ENCODE results near the gene KLF2.

The KLF2 gene

DNA sequence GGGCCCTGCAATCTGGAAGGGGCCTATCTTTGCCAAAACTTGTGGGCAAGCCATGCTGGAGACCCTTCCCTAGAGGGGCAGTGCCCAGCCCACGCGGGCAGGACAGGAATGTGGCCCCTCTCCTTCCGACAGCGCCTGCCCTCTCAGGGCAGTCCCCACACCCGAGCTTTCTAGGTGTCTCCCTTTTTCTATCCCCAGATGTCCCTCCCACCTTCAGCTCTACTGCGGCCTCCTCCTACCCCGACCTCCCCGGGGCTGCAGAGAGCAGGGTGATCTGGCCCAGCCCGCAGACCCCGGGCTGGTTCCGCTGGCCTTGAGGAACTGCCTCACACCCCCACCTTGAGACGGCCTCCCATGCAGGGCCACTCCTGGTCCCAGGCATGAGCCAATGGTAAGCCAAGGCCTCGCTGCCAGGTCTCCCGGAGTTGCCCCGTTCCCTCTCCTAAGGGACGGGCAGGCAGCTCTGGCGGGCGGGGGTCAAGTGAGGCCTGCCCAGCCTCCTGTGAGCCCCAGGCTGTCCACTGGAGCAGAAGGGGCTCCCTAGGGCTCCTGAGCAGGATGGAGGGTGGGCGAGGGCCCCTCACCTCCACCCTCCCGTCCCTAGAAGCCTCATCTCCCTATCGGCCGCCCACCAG, 39.7 kb downstream of the KLF2 start:
- Histone ChIP-seq H3K79me2 (ENCODE audit: insufficient read depth, low read length) (no peaks in the 10 kb centered on the region), H4K20me1 (ENCODE audit: insufficient read depth, low read length) (no peaks in the 10 kb centered on the region), H3K9me3 (ENCODE audit: low read length) (no peaks in the 10 kb centered on the region), H3K4me2 (ENCODE audit: low read length) (no peak overlapping the region), H3K36me3 (ENCODE audit: insufficient read depth, low read length) (peaks cover 31% of the 10 kb centered on the region), H3K4me3 (ENCODE audit: low read depth, low read length, poor library complexity, severe bottlenecking) (no peak overlapping the region), H3K9me2 (ENCODE audit: low read depth, low read length) (no peaks in the 10 kb centered on the region), H3K9ac (ENCODE audit: low read length) (no peak overlapping the region), H3K4me1 (ENCODE audit: insufficient read depth, low read length, severe bottlenecking) (peaks cover 31% of the 10 kb centered on the region), H3K27me3 (ENCODE audit: insufficient read depth, low read length) (0 out of 2 replicates have a peak, but pooled peaks cover 8% of the 10 kb centered on the region), H3F3A (ENCODE audit: insufficient read depth, low read length) (no peaks in the 10 kb centered on the region), H3K27ac (ENCODE audit: low read depth, low read length, poor library complexity, severe bottlenecking) (no peak overlapping the region), H2AFZ (ENCODE audit: low read length) (no peak overlapping the region)
- TF ChIP-seq EZH2 (IDR thresholded peaks at IDR 0.05; ENCODE audit: borderline replicate concordance, low read length) = no peak
- TF ChIP-seq, protein P1, sequence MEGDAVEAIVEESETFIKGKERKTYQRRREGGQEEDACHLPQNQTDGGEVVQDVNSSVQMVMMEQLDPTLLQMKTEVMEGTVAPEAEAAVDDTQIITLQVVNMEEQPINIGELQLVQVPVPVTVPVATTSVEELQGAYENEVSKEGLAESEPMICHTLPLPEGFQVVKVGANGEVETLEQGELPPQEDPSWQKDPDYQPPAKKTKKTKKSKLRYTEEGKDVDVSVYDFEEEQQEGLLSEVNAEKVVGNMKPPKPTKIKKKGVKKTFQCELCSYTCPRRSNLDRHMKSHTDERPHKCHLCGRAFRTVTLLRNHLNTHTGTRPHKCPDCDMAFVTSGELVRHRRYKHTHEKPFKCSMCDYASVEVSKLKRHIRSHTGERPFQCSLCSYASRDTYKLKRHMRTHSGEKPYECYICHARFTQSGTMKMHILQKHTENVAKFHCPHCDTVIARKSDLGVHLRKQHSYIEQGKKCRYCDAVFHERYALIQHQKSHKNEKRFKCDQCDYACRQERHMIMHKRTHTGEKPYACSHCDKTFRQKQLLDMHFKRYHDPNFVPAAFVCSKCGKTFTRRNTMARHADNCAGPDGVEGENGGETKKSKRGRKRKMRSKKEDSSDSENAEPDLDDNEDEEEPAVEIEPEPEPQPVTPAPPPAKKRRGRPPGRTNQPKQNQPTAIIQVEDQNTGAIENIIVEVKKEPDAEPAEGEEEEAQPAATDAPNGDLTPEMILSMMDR (IDR thresholded peaks at IDR 0.05; ENCODE audit: low read length) = no peak

DNA sequence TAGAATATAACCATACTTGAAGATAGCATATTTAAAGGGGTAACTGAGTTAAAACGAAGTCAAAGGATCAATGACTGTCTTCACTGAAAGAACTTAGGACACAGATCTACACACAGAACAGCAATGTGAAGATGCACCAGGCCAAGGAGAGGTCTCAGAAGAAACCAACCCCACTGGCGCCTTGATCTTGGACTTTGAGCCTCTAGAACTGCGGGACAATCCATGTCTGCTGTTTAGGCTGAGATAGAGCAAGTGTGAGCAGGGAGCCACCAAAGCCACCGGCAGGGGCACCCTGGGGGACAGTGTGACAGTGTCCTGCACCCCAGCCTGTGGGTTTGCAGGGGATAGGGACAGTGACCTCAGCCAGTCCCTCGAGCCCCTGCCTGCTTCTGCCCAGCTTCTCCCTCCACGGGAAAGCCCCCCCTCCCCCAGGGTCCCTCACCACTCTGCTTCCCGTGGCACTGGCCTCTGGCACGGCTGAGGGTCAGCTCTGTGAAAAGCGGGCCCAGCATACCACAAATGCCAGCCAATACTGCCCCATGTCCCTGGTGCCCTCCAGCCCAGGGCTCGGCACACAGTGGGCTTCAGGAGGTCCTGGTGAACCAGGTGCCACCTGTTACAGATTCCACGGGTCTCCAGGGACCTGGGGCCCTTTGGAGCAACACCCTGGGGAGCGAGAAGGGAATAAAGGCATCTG, 40.8 kb downstream of the KLF2 start:
- H3K4me1 ChIP-seq (ENCODE audit: insufficient read depth, low read length, severe bottlenecking) = peaks cover 33% of the 10 kb centered on the region
- no peaks in the 10 kb centered on the region for H3F3A ChIP-seq (ENCODE audit: insufficient read depth, low read length)
- no peaks in the 10 kb centered on the region for H3K9me2 ChIP-seq (ENCODE audit: low read depth, low read length)
- H3K79me2 ChIP-seq (ENCODE audit: insufficient read depth, low read length) = no peaks in the 10 kb centered on the region
- no peak overlapping the region for H3K27ac ChIP-seq (ENCODE audit: low read depth, low read length, poor library complexity, severe bottlenecking)
- no peak overlapping the region for H2AFZ ChIP-seq (ENCODE audit: low read length)
- no peaks in the 10 kb centered on the region for H4K20me1 ChIP-seq (ENCODE audit: insufficient read depth, low read length)
- TF ChIP-seq, protein P1 (IDR thresholded peaks at IDR 0.05; ENCODE audit: low read length) = no peak
- TF ChIP-seq EZH2 (IDR thresholded peaks at IDR 0.05; ENCODE audit: borderline replicate concordance, low read length) = no peak
- peaks cover 23% of the 10 kb centered on the region for H3K36me3 ChIP-seq (ENCODE audit: insufficient read depth, low read length)
- no peak overlapping the region for H3K4me2 ChIP-seq (ENCODE audit: low read length)
- no peak overlapping the region for H3K4me3 ChIP-seq (ENCODE audit: low read depth, low read length, poor library complexity, severe bottlenecking)
- H3K27me3 ChIP-seq (ENCODE audit: insufficient read depth, low read length) = 0 out of 2 replicates have a peak, but pooled peaks cover 8% of the 10 kb centered on the region
- H3K9ac ChIP-seq (ENCODE audit: low read length) = no peak overlapping the region
- H3K9me3 ChIP-seq (ENCODE audit: low read length) = no peaks in the 10 kb centered on the region

GRCh38 chr19:16366056-16366432, 41.4 kb downstream of the KLF2 start:
- no peak overlapping the region for H3K9ac ChIP-seq (ENCODE audit: low read length)
- 0 out of 2 replicates have a peak, but pooled peaks cover 8% of the 10 kb centered on the region for H3K27me3 ChIP-seq (ENCODE audit: insufficient read depth, low read length)

More at GRCh38 chr19:16366056-16366432, 41.4 kb downstream of the KLF2 start:
- Histone ChIP-seq H3F3A (ENCODE audit: insufficient read depth, low read length) (no peaks in the 10 kb centered on the region), H3K4me1 (ENCODE audit: insufficient read depth, low read length, severe bottlenecking) (peaks cover 36% of the 10 kb centered on the region), H3K27ac (ENCODE audit: low read depth, low read length, poor library complexity, severe bottlenecking) (no peak overlapping the region), H3K4me2 (ENCODE audit: low read length) (no peak overlapping the region), H3K9me3 (ENCODE audit: low read length) (no peaks in the 10 kb centered on the region), H3K79me2 (ENCODE audit: insufficient read depth, low read length) (no peaks in the 10 kb centered on the region), H3K4me3 (ENCODE audit: low read depth, low read length, poor library complexity, severe bottlenecking) (no peak overlapping the region), H3K36me3 (ENCODE audit: insufficient read depth, low read length) (peaks cover 23% of the 10 kb centered on the region), H4K20me1 (ENCODE audit: insufficient read depth, low read length) (no peaks in the 10 kb centered on the region), H3K9me2 (ENCODE audit: low read depth, low read length) (no peaks in the 10 kb centered on the region), H2AFZ (ENCODE audit: low read length) (no peak overlapping the region)
- no peak for TF ChIP-seq EZH2 (IDR thresholded peaks at IDR 0.05; ENCODE audit: borderline replicate concordance, low read length)
- TF ChIP-seq, protein P1 (IDR thresholded peaks at IDR 0.05; ENCODE audit: low read length) = no peak

Measured in OCI-LY1 (cell line).